HG02610 (cell line): ENCODE results near the gene ZP4.
"Not testable (repeated sequence)": the region's sequence is repeated elsewhere in the genome, so short reads cannot be mapped to it uniquely, and the experiment has no call there.

Source experiments
- ATAC-seq: cut with Tn5 transposase; IDR thresholded peaks from one replicate; pipeline ENCODE4 v1.9.1; 2021; ENCODE audit warnings: mild to moderate bottlenecking, moderate library complexity; ENCODE audit not compliant: unreplicated experiment

ZP4 gene

GRCh38 chr1:237878406-237878805 is 12.3 kb downstream of the ZP4 start:
- ATAC-seq = no peak

DNA sequence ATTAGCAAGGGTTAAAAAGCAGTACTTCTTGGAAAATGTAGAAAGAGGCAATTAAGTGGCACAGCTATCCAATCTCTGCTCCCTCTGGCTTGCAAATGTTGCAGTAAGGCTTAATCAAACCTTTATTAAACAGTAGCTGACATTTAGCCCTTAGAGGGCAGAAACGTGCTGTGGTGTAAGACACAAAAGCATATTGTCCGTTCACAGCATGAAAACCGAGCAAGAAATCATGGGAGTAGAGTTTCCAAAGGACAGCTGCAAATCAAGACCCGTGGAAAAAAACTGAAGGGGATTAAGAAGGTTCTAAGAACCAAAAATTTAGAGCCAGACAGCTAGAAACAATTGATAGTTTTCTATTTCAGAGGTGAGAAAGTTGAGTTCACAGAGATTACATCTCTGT is 13.1 kb downstream of the ZP4 start:
- ATAC-seq = no peak

- no peak for ATAC-seq
Measured at GRCh38 chr1:237875291-237875690, 15.4 kb downstream of the ZP4 start.

DNA sequence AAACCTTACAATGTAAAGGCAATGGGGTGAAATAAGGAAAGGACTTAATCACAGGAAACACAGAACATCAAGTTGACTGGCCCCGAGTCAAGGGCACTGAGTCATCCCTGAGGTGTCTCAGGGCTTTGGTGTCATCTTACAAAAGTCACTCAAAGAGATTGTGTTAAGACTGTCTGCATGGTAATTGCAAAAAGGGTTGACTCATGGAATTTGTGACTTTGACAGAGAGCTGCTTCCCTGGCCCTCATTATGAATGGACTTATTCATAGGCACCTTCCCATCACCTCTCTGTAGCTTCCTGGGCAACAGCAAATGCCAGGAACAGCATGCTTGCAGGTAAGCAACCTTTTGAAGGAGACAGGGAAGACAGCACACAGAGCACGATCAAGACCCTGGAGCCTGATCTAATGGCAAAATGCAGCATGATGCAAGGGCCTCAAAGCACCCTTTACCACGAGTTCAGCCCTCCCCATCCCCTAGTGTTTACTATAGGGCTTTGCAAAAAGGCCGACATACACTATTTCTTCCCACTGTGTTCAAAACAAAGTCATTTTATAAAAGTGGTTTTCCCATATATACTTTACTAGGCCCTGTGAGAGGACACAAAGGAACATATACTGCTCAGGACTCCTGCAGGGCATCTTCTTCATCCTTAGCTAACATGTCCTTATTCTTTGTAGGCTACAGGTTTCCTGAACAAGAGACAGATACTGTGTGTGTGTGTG is 17.1 kb downstream of the ZP4 start:
- ATAC-seq = no peak

GRCh38 chr1:237868817-237869600 is 21.7 kb downstream of the ZP4 start:
- no peak for ATAC-seq

- no peak for ATAC-seq
Measured at GRCh38 chr1:237867380-237867888, 23.3 kb downstream of the ZP4 start.

DNA sequence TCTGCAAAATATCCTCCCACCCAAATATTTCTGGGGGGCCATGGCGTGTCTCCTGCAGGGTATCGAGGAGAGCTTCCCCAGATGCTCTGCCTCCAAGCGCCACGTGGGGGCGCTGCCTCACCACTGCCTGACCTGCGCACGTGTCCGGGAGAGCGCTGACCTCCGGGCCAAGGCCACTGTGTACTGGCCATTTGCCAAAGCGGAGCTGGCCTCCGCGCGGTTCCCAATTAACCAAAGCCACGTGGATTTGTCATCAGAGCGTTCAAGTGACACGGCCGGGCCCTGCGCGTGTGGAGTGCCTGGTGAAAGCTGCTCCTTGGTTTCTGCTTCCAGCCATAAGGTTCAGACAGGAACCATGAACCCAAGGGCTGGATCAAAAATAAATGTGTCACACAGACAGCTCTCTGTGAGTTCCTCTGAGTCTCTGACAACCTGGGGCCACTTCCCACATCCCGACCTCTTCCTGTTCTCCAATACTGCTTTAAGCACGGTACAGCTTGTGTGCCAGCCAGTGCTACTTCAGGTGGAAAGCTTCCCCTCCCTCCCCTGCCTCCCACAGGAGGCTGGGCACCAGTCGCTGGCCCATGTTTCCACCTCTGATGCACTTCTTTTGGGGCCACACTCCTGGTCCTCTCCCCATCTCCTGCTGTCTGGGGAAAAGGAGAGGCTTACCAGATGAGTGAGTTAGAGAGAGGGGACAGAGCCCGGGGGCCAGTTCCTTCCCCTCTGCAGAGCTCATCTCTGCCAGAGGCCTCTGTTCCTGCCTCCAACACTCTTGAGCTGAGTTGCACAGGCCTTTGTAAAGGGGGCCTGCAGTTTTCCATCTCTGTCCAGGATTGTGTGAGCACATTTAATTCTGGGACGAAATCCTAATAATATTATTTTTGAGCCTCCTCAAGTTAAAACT is 26.1 kb downstream of the ZP4 start:
- peak; percentile 76 for ATAC-seq

DNA sequence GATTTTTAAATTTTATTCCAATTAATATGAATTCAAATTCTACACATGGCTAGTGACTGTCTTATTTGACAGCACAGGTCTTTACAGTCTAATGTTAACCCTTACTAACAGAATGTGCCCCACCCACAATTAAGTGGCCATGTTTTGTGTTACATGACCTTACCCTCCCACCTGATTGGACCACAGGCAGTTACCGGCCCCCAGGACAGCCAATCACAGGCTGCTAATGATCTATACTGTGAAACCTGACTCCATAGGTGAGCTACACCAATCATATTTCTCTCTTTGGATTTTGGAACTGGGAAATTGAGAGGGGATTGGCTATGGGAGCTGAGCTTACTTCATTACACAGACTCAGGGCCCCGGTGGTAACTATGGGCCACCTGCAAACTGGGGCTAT is 27.5 kb downstream of the ZP4 start:
- ATAC-seq = no peak

DNA sequence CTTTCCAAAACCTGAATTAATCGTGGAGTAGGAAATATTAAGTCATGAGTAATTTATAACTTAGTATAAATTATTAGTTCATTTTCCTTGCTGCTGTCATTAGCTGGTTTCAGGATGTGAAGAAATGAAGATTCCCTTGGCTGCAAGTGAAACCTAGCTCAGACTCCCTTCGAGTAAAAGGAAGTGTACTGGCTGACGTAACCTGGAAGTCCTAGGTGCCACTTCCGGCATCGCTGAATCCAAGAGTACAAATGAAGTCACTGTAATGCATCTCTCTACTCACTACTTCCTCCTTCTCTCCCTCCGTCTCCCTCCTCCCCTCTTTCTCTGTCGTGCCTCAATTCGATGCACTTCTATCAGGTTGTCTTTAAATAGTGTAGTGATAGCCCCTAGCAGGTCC is 28.8 kb downstream of the ZP4 start:
- ATAC-seq = no peak

GRCh38 chr1:237858992-237859391 is 31.7 kb downstream of the ZP4 start:
- ATAC-seq = no peak

- ATAC-seq = no peak
Measured at GRCh38 chr1:237857455-237857854, 33.3 kb downstream of the ZP4 start.

GRCh38 chr1:237852342-237852741 is 38.4 kb downstream of the ZP4 start:
- ATAC-seq = no peak

DNA sequence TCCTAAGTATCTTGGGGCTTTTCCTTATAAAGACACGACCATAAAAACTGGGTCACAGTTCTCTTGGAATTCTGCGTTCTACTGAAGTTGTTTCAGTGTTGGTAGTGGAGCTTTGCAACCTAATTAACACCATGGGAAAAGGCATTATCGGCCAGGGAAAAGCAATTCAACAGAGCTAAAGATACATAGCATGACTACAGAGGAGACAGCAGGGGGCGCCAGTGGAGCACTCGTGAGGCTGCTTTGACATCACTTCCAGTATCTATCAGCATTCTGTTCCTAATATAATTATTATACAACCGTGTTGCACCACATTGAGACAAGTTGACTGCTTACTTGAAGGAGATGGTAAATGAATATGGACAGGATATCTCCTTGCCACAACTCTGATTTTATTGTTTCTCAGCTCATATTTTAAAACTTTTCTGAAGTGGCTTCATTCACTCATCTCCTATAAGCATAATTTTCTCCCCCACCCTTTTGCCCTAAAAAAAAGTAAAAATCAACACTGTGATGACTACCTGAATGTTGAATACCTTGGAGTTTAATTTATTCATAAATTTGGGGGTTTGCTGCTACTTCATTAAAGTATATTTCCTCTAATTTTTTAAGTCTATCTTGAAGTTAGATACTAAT is 39.4 kb downstream of the ZP4 start:
- peak; percentile 76 for ATAC-seq

GRCh38 chr1:237843516-237843915 is 47.2 kb downstream of the ZP4 start:
- ATAC-seq = not testable (repeated sequence)

- no peak for ATAC-seq
Measured at GRCh38 chr1:237841485-237841884, 49.2 kb downstream of the ZP4 start.

- ATAC-seq = no peak
Measured at GRCh38 chr1:237838904-237839534, 51.7 kb downstream of the ZP4 start.

- no peak for ATAC-seq
Measured at GRCh38 chr1:237838320-237838719, 52.4 kb downstream of the ZP4 start.

GRCh38 chr1:237834461-237834860 is 56.3 kb downstream of the ZP4 start:
- no peak for ATAC-seq

DNA sequence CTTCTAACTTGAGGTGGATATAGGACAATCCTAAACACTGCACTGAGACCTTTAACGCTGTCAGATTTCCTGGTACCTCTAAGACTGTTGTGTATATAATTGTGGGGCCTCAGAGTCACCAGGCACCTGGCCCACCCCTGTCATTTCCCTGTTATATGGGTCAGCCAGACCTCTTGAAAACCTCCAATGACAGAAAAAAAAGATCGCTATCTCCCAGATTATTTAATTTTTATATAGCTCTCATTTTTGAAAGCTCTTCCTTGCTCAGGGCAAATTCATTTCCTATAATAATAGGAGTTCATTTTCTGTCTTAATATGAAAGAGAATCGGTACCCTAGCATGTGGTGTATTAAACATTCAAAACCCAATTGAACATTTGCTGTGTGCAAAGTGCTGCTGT is 56.7 kb downstream of the ZP4 start:
- ATAC-seq = no peak

GRCh38 chr1:237832858-237833257 is 57.9 kb downstream of the ZP4 start:
- no peak for ATAC-seq
